HCT116 (cell line): ENCODE measurements around the gene FNBP1L. TPM values are rescaled to one million over a fixed set of nuclear protein-coding genes. Genes with fewer than 3 reads are reported as not detected.

Experiments
- ATAC-seq: fragments of 200-7000 bp; cut with Tn5 transposase; 2 replicates; pipeline ENCODE4 v1.9.1; 2020; ENCODE audit warnings: mild to moderate bottlenecking, moderate library complexity
- BruUV-seq: library from RNA; stranded (reverse); fragments of 400-500 nt; replicated peaks from 2 replicates; lab custom pipeline; 2021; lab: Mats Ljungman, UMichigan
- CTCF ChIA-PET: fragments of 300-600 bp; sonication (Branson Sonifier 250); formaldehyde crosslinking; loops from one replicate; lab custom pipeline; 2021; ENCODE audit warnings: antibody characterized with exemption; lab: Charles Lee
- POLR2A ChIA-PET: fragments of 300-600, 350-600 bp; sonication (Branson Sonifier 250); formaldehyde crosslinking; loops from one replicate; lab custom pipeline; 2021; ENCODE audit warnings: antibody characterized with exemption; lab: Charles Lee
- RAD21 ChIA-PET, 2 experiments: fragments of 300-600 bp; sonication (Branson Sonifier 250); formaldehyde crosslinking; loops; one replicate each; lab custom pipeline; 2023; ENCODE audit warnings: low total read pairs in 2 of 2; ENCODE audit not compliant: uncharacterized antibody in 2 of 2, unreplicated experiment in 2 of 2, low non-redundant PET in 1 of 2; lab: Charles Lee
- DNase-seq: peaks from one replicate; pipeline ENCODE4 v3.0.0-alpha.2; 2010; ENCODE audit warnings: low read depth, low spot score
- H2AFZ ChIP-seq: fragments of 200-600 bp; shearing (Covaris generic), sonication (generic); 2 replicates; pipeline ENCODE4 v1.6.1; 2017; ENCODE audit warnings: low read depth, mixed run types, mixed read lengths, antibody characterized with exemption, low read length; ENCODE audit not compliant: poor library complexity, severe bottlenecking
- H3K27ac ChIP-seq: 2 replicates; pipeline ENCODE4 v1.5.1; 2012; ENCODE audit warnings: low read depth, low read length
- H3K27me3 ChIP-seq: fragments of 200-600 bp; sonication (generic); 2 replicates; pipeline ENCODE4 v1.6.1; 2016; ENCODE audit warnings: mixed run types, low read length, mixed read lengths; ENCODE audit not compliant: insufficient read depth
- H3K36me3 ChIP-seq, 2 experiments: fragments of 200-500 bp in 1 of 2; fragments of 200-600 bp in 1 of 2; sonication (Bioruptor generic) in 1 of 2; sonication (generic) in 1 of 2; 2 replicates each; pipeline versions ENCODE4 v1.5.1 to v1.6.1; 2014 to 2016; ENCODE audit warnings: low read length in 2 of 2, inconsistent platforms in 1 of 2, mixed read lengths in 1 of 2, mixed run types in 1 of 2; ENCODE audit not compliant: insufficient read depth in 2 of 2, control insufficient read depth in 1 of 2
- H3K4me1 ChIP-seq, 2 experiments: fragments of 200-600 bp in 1 of 2; sonication (generic) in 1 of 2; 2 replicates each; pipeline versions ENCODE4 v1.5.1 to v1.6.1; 2012 to 2017; ENCODE audit warnings: low read length in 2 of 2, inconsistent platforms in 1 of 2, mild to moderate bottlenecking in 1 of 2, mixed read lengths in 1 of 2, mixed run types in 1 of 2, moderate library complexity in 1 of 2; ENCODE audit not compliant: insufficient read depth in 2 of 2, control insufficient read depth in 1 of 2
- H3K4me2 ChIP-seq: fragments of 200-600 bp; sonication (generic); 2 replicates; pipeline ENCODE4 v1.6.1; 2017; ENCODE audit warnings: mixed run types, low read length, mixed read lengths
- H3K4me3 ChIP-seq, 2 experiments: fragments of 200-600 bp in 1 of 2; sonication (generic) in 1 of 2; replicated peaks in 1 of 2; 2 replicates each; pipeline ENCODE4 v1.5.1; 2011 to 2016; ENCODE audit warnings: low read length in 2 of 2, control low read depth in 1 of 2, low read depth in 1 of 2, mild to moderate bottlenecking in 1 of 2, mixed read lengths in 1 of 2, mixed run types in 1 of 2
- H3K79me2 ChIP-seq: fragments of 200-600 bp; sonication (generic); 2 replicates; pipeline ENCODE4 v1.6.1; 2017; ENCODE audit warnings: mild to moderate bottlenecking, mixed run types, low read length, moderate library complexity, mixed read lengths; ENCODE audit not compliant: insufficient read depth
- H3K9ac ChIP-seq: fragments of 200-600 bp; sonication (generic); 2 replicates; pipeline ENCODE4 v1.6.1; 2016; ENCODE audit warnings: low read length, mixed read lengths
- H3K9me2 ChIP-seq: fragments of 200-600 bp; sonication (generic), shearing (Covaris generic); 2 replicates; pipeline ENCODE4 v1.6.1; 2017; ENCODE audit warnings: mixed run types, mild to moderate bottlenecking, moderate library complexity; ENCODE audit not compliant: insufficient read depth
- H3K9me3 ChIP-seq, 2 experiments: fragments of 200-500 bp in 1 of 2; fragments of 200-600 bp in 1 of 2; sonication (Bioruptor generic) in 1 of 2; sonication (generic) in 1 of 2; 2 replicates each; pipeline ENCODE4 v1.6.1; 2014 to 2017; ENCODE audit warnings: low read length in 2 of 2, mixed read lengths in 2 of 2, inconsistent platforms in 1 of 2, low read depth in 1 of 2, mild to moderate bottlenecking in 1 of 2, mixed run types in 1 of 2, moderate library complexity in 1 of 2; ENCODE audit not compliant: control insufficient read depth in 1 of 2, insufficient read depth in 1 of 2
- H4K20me1 ChIP-seq: fragments of 200-600 bp; sonication (generic), shearing (Covaris generic); 2 replicates; pipeline ENCODE4 v1.6.1; 2017; ENCODE audit warnings: mixed run types, mild to moderate bottlenecking, moderate library complexity; ENCODE audit not compliant: insufficient read depth
- CBX3 ChIP-seq: IDR thresholded peaks from 2 replicates; pipeline ENCODE4 v1.6.1; 2012; ENCODE audit warnings: low read depth
- CEBPB ChIP-seq: IDR thresholded peaks from 2 replicates; pipeline ENCODE4 v1.6.1; 2012; ENCODE audit warnings: low read depth
- ELF1 ChIP-seq: IDR thresholded peaks from 2 replicates; pipeline ENCODE4 v1.6.1; 2012; ENCODE audit warnings: low read depth, borderline replicate concordance
- EZH2 ChIP-seq: fragments of 200-600 bp; sonication (generic); IDR thresholded peaks from 2 replicates; pipeline ENCODE4 v1.6.1; 2017; ENCODE audit warnings: antibody characterized with exemption, mixed run types
- EZH2phosphoT487 ChIP-seq: fragments of 200-600 bp; IDR thresholded peaks from 2 replicates; pipeline ENCODE4 v1.6.1; 2018; ENCODE audit warnings: antibody characterized with exemption, borderline replicate concordance
- FOSL1 ChIP-seq: IDR thresholded peaks from 2 replicates; pipeline ENCODE4 v1.6.1; 2012; ENCODE audit warnings: low read depth
- JUND ChIP-seq: IDR thresholded peaks from 2 replicates; pipeline ENCODE4 v1.6.1; 2012
- POLR2AphosphoS5 ChIP-seq: IDR thresholded peaks from 2 replicates; pipeline ENCODE4 v1.6.1; 2011; ENCODE audit warnings: mild to moderate bottlenecking, low read depth, low read length, moderate library complexity
- RAD21 ChIP-seq: IDR thresholded peaks from 2 replicates; pipeline ENCODE4 v1.6.1; 2012; ENCODE audit warnings: low read depth, mild to moderate bottlenecking
- SIN3A ChIP-seq: IDR thresholded peaks from 2 replicates; pipeline ENCODE4 v1.6.1; 2012; ENCODE audit warnings: low read depth
- SP1 ChIP-seq: IDR thresholded peaks from 2 replicates; pipeline ENCODE4 v1.6.1; 2012; ENCODE audit warnings: low read depth
- TCF7L2 ChIP-seq: IDR thresholded peaks from 2 replicates; pipeline ENCODE4 v1.7.0; 2011; ENCODE audit warnings: borderline replicate concordance, inconsistent platforms; ENCODE audit not compliant: insufficient read depth, insufficient read length; ENCODE audit errors: extremely low read depth
- YY1 ChIP-seq: IDR thresholded peaks from 2 replicates; pipeline ENCODE4 v1.6.1; 2011; ENCODE audit warnings: low read length, low read depth, moderate library complexity, mild to moderate bottlenecking; ENCODE audit not compliant: insufficient replicate concordance; ENCODE audit errors: extremely low read depth
- ZBTB33 ChIP-seq: IDR thresholded peaks from 2 replicates; pipeline ENCODE4 v1.6.1; 2011; ENCODE audit warnings: mild to moderate bottlenecking, low read length, moderate library complexity; ENCODE audit not compliant: insufficient replicate concordance; ENCODE audit errors: extremely low read depth
- ZFX ChIP-seq: fragments of 450-650 bp; IDR thresholded peaks from 2 replicates; pipeline ENCODE4 v1.6.1; 2017
- ZNF274 ChIP-seq: fragments of 200-500 bp; sonication (Bioruptor generic); IDR thresholded peaks from 2 replicates; pipeline ENCODE4 v1.6.1; 2014; ENCODE audit warnings: mild to moderate bottlenecking, low read depth, low read length, inconsistent platforms
- intact Hi-C: fragments of 100-400 bp; cut with micrococcal nuclease; formaldehyde crosslinking; loops from 2 replicates; pipeline ENCODE4 v1.10.0; 2022
- total RNA-seq: library from RNA; stranded (reverse); gene quantifications from one replicate; pipeline ENCODE4 v1.2.1, GENCODE V29; 2021; ENCODE audit not compliant: unreplicated experiment
- TF ChIP-seq, protein P1 (sequence below): IDR thresholded peaks from 2 replicates; pipeline ENCODE4 v1.6.1; 2012
- TF ChIP-seq, protein P2 (sequence below): IDR thresholded peaks from 2 replicates; pipeline ENCODE4 v1.6.1; 2012; ENCODE audit warnings: low read depth
- TF ChIP-seq, protein P3 (sequence below): IDR thresholded peaks from 2 replicates; pipeline ENCODE4 v1.6.1; 2012

The FNBP1L gene
- total RNA-seq, 1 experiment from 2014 or later, result 26.1 TPM

DNA sequence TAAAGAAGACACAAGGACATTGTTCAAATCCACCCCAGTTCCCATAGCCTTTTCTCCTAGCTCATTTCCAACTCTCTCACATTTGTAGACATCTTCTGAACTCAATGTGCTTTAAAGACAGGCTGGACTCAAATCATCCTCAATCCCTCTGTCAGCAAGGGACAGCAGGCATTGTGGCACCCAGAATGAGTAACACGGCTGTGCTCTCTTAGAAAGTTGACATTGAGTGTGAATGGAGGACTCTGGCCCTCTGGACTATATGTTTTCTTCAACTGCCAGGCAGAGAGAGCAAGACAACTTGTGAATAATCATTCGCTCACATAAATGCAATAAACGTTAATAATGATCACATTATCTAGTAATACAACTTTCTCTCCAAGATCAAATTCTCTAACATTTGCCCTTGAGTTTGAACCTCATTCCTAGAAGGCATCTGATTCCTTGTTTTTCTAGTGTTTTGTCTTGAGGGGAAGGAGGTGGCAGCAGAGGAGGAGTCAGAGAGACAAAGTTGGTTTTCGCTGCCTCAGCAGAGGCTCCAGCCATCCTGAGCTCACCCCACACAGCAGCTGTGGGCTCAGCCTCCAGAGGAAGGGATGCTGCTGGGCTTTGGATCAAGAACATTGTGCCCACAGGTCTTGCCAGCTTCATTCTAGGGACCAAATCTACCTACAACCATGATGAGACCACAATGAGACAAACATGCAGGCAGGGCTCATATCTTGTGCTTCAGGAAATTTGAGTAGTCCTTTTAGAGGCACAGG lies 148.6 kb downstream of the FNBP1L start:
- Histone ChIP-seq H3K79me2 (peaks cover 100% of the 10 kb centered on the region), H3K4me1 (peaks cover 21 to 32% of the 10 kb centered on the region in 2 experiments), H3K27ac (no peak overlapping the region), H3K27me3 (no peaks in the 10 kb centered on the region), H3K9me2 (no peaks in the 10 kb centered on the region), H3K4me3 (no peak overlapping the region), H3K4me2 (no peak overlapping the region), H3K9ac (no peak overlapping the region), H4K20me1 (no peaks in the 10 kb centered on the region), H3K36me3 (peaks cover 0 to 8% of the 10 kb centered on the region in 2 experiments; a peak in 1 of 4 replicates), H2AFZ (no peak overlapping the region), H3K9me3 (no peaks in the 10 kb centered on the region)
- BruUV-seq, result no TSS peak
- ATAC-seq, result no peak
- ChIA-PET POLR2A (no interaction called here), CTCF (interaction anchor here (0.6 kb wide), 1 partner anchor 33 kb away, joined by 3 read pairs; no protein-coding TSS in a partner anchor), RAD21 (no interaction called here)
- intact Hi-C loops, result no loop called here
- DNase-seq, result no peak
- TF ChIP-seq CEBPB (no peak), POLR2AphosphoS5 (no peak), SP1 (no peak), RAD21 (no peak), TCF7L2 (no peak), ZNF274 (no peak), ZBTB33 (no peak), EZH2phosphoT487 (no peak), EZH2 (no peak), YY1 (no peak), FOSL1 (no peak), ZFX (no peak), SIN3A (no peak), ELF1 (no peak), CBX3 (no peak), JUND (no peak)
- TF ChIP-seq, protein P1, sequence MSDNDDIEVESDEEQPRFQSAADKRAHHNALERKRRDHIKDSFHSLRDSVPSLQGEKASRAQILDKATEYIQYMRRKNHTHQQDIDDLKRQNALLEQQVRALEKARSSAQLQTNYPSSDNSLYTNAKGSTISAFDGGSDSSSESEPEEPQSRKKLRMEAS, result no peak
- TF ChIP-seq, protein P2, sequence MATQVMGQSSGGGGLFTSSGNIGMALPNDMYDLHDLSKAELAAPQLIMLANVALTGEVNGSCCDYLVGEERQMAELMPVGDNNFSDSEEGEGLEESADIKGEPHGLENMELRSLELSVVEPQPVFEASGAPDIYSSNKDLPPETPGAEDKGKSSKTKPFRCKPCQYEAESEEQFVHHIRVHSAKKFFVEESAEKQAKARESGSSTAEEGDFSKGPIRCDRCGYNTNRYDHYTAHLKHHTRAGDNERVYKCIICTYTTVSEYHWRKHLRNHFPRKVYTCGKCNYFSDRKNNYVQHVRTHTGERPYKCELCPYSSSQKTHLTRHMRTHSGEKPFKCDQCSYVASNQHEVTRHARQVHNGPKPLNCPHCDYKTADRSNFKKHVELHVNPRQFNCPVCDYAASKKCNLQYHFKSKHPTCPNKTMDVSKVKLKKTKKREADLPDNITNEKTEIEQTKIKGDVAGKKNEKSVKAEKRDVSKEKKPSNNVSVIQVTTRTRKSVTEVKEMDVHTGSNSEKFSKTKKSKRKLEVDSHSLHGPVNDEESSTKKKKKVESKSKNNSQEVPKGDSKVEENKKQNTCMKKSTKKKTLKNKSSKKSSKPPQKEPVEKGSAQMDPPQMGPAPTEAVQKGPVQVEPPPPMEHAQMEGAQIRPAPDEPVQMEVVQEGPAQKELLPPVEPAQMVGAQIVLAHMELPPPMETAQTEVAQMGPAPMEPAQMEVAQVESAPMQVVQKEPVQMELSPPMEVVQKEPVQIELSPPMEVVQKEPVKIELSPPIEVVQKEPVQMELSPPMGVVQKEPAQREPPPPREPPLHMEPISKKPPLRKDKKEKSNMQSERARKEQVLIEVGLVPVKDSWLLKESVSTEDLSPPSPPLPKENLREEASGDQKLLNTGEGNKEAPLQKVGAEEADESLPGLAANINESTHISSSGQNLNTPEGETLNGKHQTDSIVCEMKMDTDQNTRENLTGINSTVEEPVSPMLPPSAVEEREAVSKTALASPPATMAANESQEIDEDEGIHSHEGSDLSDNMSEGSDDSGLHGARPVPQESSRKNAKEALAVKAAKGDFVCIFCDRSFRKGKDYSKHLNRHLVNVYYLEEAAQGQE, result no peak
- TF ChIP-seq, protein P3, sequence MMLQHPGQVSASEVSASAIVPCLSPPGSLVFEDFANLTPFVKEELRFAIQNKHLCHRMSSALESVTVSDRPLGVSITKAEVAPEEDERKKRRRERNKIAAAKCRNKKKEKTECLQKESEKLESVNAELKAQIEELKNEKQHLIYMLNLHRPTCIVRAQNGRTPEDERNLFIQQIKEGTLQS, result no peak
